HAP-1 (cell line): ENCODE results near the gene CDC42EP4.

Experiments
- DNase-seq, 2 experiments: peaks; one replicate each; pipeline ENCODE4 v3.0.0-alpha.2; 2016 to 2020; ENCODE audit warnings: low spot score in 2 of 2
- H3K27me3 ChIP-seq: fragments of 250-450 bp; sonication (Bioruptor Pico); 2 replicates; pipeline ENCODE4 v1.5.1; 2020; ENCODE audit warnings: low read depth, mild to moderate bottlenecking, moderate library complexity
- H3K36me3 ChIP-seq: fragments of 250-450 bp; sonication (Bioruptor Pico); replicated peaks from 2 replicates; pipeline ENCODE4 v1.5.1; 2020; ENCODE audit warnings: mild to moderate bottlenecking
- H3K4me1 ChIP-seq: fragments of 250-450 bp; sonication (Bioruptor Pico); 2 replicates; pipeline ENCODE4 v1.5.1; 2020; ENCODE audit warnings: mild to moderate bottlenecking
- H3K4me3 ChIP-seq: fragments of 250-450 bp; sonication (Bioruptor Pico); 2 replicates; pipeline ENCODE4 v1.5.1; 2020; ENCODE audit warnings: mild to moderate bottlenecking, moderate library complexity
- H3K9me3 ChIP-seq: fragments of 250-450 bp; sonication (Bioruptor Pico); 2 replicates; pipeline ENCODE4 v1.5.1; 2020; ENCODE audit warnings: mild to moderate bottlenecking, moderate library complexity
- in situ Hi-C: fragments of 300-500 bp; cut with MboI; formaldehyde crosslinking; loops from 3 replicates; pipeline ENCODE4 v1.14.3; 2020; ENCODE audit warnings: low sequenced_read_pairs, inconsistent platforms, mixed read lengths

The CDC42EP4 gene

GRCh38 chr17:73247726-73248125 is 64.1 kb downstream of the CDC42EP4 start:
- in situ Hi-C loops, result no loop called here
- Histone ChIP-seq H3K36me3 (peaks cover 13% of the 10 kb centered on the region), H3K9me3 (no peaks in the 10 kb centered on the region), H3K4me3 (no peak overlapping the region), H3K27me3 (no peaks in the 10 kb centered on the region), H3K4me1 (no peaks in the 10 kb centered on the region)
- DNase-seq, result no peak

GRCh38 chr17:73240561-73240960 is 71.2 kb downstream of the CDC42EP4 start:
- H3K4me1 ChIP-seq, result peaks cover 5% of the 10 kb centered on the region
- no peaks in the 10 kb centered on the region for H3K9me3 ChIP-seq
- H3K4me3 ChIP-seq, result no peak overlapping the region
- H3K36me3 ChIP-seq, result peaks cover 53% of the 10 kb centered on the region
- DNase-seq, result no peak
- H3K27me3 ChIP-seq, result no peaks in the 10 kb centered on the region
- in situ Hi-C loops, result no loop called here

- Histone ChIP-seq H3K36me3 (peaks cover 50% of the 10 kb centered on the region), H3K9me3 (no peaks in the 10 kb centered on the region), H3K27me3 (no peaks in the 10 kb centered on the region), H3K4me3 (no peak overlapping the region), H3K4me1 (peaks cover 5% of the 10 kb centered on the region)
- DNase-seq, result no peak
- in situ Hi-C loops, result loop anchor here (10.0 kb wide), 1 partner anchor 513 kb away; no protein-coding TSS in a partner anchor
Observed at GRCh38 chr17:73237714-73238113, 74.1 kb downstream of the CDC42EP4 start.

GRCh38 chr17:73234736-73235135 is 77.1 kb downstream of the CDC42EP4 start:
- in situ Hi-C loops, result loop anchor here (10.0 kb wide), 1 partner anchor 510 kb away; no protein-coding TSS in a partner anchor
- peaks cover 33% of the 10 kb centered on the region for H3K36me3 ChIP-seq
- no peak for DNase-seq
- H3K9me3 ChIP-seq, result no peaks in the 10 kb centered on the region
- H3K4me3 ChIP-seq, result no peak overlapping the region
- peaks cover 5% of the 10 kb centered on the region for H3K4me1 ChIP-seq
- no peaks in the 10 kb centered on the region for H3K27me3 ChIP-seq
